DND-41 (cell line): ENCODE measurements around the gene RNF34.

Experiments
- ATAC-seq: fragments of 200-7000 bp; cut with Tn5 transposase; 3 replicates; pipeline ENCODE4 v1.9.1; 2021; ENCODE audit warnings: low read depth; ENCODE audit not compliant: insufficient read depth
- DNase-seq: peaks from one replicate; pipeline ENCODE4 v3.0.0-alpha.2; 2020
- H2AFZ ChIP-seq: 2 replicates; pipeline ENCODE4 v1.6.0; 2012; ENCODE audit warnings: low read depth, low read length
- H3K27ac ChIP-seq: 2 replicates; pipeline ENCODE4 v1.5.1; 2012; ENCODE audit warnings: low read length, inconsistent platforms
- H3K27me3 ChIP-seq: fragments of 200-600 bp; sonication (generic); 2 replicates; pipeline ENCODE4 v1.6.0; 2012; ENCODE audit warnings: low read length, mild to moderate bottlenecking, inconsistent platforms; ENCODE audit not compliant: insufficient read depth, poor library complexity
- H3K36me3 ChIP-seq: 2 replicates; pipeline ENCODE4 v1.5.1; 2012; ENCODE audit warnings: low read length, inconsistent platforms; ENCODE audit not compliant: insufficient read depth
- H3K4me1 ChIP-seq: 2 replicates; pipeline ENCODE4 v1.5.1; 2012; ENCODE audit warnings: mild to moderate bottlenecking, low read length; ENCODE audit not compliant: insufficient read depth
- H3K4me2 ChIP-seq: 2 replicates; pipeline ENCODE4 v1.6.0; 2012; ENCODE audit warnings: mild to moderate bottlenecking, moderate library complexity, low read length, inconsistent platforms; ENCODE audit not compliant: insufficient read depth
- H3K4me3 ChIP-seq, 2 experiments: fragments of 200-600 bp in 1 of 2; shearing (Covaris generic) in 1 of 2; 2 replicates each; pipeline ENCODE4 v1.5.1; 2012 to 2016; ENCODE audit warnings: inconsistent platforms in 2 of 2, low read length in 2 of 2, mild to moderate bottlenecking in 2 of 2, low read depth in 1 of 2, moderate library complexity in 1 of 2
- H3K79me2 ChIP-seq: 2 replicates; pipeline ENCODE4 v1.6.0; 2012; ENCODE audit warnings: low read length, inconsistent platforms; ENCODE audit not compliant: insufficient read depth
- H3K9ac ChIP-seq: 2 replicates; pipeline ENCODE4 v1.6.0; 2012; ENCODE audit warnings: low read depth, mild to moderate bottlenecking, inconsistent platforms, low read length, moderate library complexity
- H3K9me3 ChIP-seq: 2 replicates; pipeline ENCODE4 v1.5.1; 2012; ENCODE audit warnings: low read length, moderate library complexity, mild to moderate bottlenecking, inconsistent platforms; ENCODE audit not compliant: insufficient read depth, severe bottlenecking
- H4K20me1 ChIP-seq: 2 replicates; pipeline ENCODE4 v1.6.0; 2012; ENCODE audit warnings: low read length; ENCODE audit not compliant: insufficient read depth
- EZH2 ChIP-seq: IDR thresholded peaks from 3 replicates; pipeline ENCODE4 v1.6.1; 2012; ENCODE audit warnings: borderline replicate concordance, low read depth, mild to moderate bottlenecking, moderate library complexity, low read length, inconsistent platforms; ENCODE audit not compliant: severe bottlenecking
- TF ChIP-seq, protein P1 (sequence below): IDR thresholded peaks from 2 replicates; pipeline ENCODE4 v1.5.1; 2012; ENCODE audit warnings: borderline replicate concordance, low read length, moderate library complexity, mild to moderate bottlenecking; ENCODE audit not compliant: poor library complexity, severe bottlenecking; ENCODE audit errors: extremely low read depth

Gene RNF34

DNA sequence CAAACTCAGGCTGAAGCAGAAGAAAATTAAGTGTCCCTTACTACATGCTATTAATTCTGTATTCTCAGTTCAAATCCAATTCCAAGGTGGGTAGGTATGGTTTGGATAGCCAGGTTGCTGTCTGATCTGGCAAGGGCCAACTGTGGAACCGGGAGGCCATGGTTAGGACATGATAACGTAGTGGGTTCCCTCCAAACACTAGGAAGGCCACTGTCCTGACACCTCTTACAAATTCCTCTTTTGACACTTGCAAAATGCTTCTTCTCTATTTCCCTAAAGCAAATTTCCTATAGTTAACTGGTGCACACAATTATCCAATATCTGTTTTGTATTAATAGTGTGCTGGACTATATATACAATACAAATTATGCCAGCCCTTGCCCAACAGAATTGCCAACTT, 70.8 kb downstream of the RNF34 start:
- Histone ChIP-seq H2AFZ (no peak overlapping the region), H3K27ac (no peak overlapping the region), H3K79me2 (peaks cover 15% of the 10 kb centered on the region), H3K4me2 (no peak overlapping the region), H3K36me3 (no peaks in the 10 kb centered on the region), H3K9ac (no peak overlapping the region), H3K4me1 (peaks cover 15% of the 10 kb centered on the region), H3K4me3 (no peak overlapping the region), H3K27me3 (no peaks in the 10 kb centered on the region), H4K20me1 (peaks cover 8% of the 10 kb centered on the region), H3K9me3 (no peaks in the 10 kb centered on the region)
- TF ChIP-seq, protein P1, sequence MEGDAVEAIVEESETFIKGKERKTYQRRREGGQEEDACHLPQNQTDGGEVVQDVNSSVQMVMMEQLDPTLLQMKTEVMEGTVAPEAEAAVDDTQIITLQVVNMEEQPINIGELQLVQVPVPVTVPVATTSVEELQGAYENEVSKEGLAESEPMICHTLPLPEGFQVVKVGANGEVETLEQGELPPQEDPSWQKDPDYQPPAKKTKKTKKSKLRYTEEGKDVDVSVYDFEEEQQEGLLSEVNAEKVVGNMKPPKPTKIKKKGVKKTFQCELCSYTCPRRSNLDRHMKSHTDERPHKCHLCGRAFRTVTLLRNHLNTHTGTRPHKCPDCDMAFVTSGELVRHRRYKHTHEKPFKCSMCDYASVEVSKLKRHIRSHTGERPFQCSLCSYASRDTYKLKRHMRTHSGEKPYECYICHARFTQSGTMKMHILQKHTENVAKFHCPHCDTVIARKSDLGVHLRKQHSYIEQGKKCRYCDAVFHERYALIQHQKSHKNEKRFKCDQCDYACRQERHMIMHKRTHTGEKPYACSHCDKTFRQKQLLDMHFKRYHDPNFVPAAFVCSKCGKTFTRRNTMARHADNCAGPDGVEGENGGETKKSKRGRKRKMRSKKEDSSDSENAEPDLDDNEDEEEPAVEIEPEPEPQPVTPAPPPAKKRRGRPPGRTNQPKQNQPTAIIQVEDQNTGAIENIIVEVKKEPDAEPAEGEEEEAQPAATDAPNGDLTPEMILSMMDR, result no peak
- no peak for TF ChIP-seq EZH2
- DNase-seq, result no peak
- no peak for ATAC-seq

DNA sequence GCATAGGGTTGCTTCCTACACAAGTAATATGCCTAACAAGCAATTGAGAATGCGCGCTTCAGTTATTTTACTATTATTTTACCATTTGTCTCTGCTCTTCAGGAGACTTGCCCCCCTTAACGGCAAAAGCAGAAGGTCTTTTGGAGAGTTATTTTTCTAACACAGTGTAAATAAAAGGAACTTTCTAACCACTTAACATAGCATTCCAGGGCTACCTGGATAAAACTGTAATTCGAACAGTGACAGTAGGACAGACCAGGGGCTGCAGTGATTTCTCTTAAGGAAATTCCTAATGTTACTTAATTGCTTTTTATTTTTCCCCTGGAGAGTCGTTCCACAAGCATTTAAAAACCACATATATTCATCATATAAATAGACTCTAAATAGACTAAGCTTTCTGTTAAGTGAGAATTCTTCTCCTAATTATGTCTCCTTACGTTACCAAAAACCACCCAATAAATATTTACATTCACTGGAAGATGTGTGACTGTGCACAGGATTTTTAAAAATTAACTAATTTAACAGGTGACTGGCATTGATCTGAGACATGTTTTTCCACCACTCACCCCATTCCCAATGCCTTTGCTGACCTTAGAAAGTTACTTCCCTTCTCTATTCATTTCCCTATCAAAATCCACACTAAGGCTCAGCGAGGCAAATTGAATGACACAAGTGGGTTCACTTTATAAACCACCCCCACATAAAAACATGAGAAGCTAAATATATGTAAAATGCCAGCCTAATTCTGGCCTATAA, 72.4 kb downstream of the RNF34 start:
- Histone ChIP-seq H3K79me2 (0 out of 2 replicates have a peak, but pooled peaks cover 3% of the 10 kb centered on the region), H3K4me2 (no peak overlapping the region)

More for the DNA sequence above, 72.4 kb downstream of the RNF34 start:
- Histone ChIP-seq H3K27ac (no peak overlapping the region), H4K20me1 (peaks cover 5% of the 10 kb centered on the region), H3K9ac (no peak overlapping the region), H3K4me1 (peaks cover 9% of the 10 kb centered on the region), H3K36me3 (no peaks in the 10 kb centered on the region), H3K4me3 (no peak overlapping the region), H3K27me3 (no peaks in the 10 kb centered on the region), H3K9me3 (no peaks in the 10 kb centered on the region), H2AFZ (no peak overlapping the region)
- no peak for DNase-seq
- TF ChIP-seq, protein P1, result no peak
- no peak for TF ChIP-seq EZH2
- ATAC-seq, result no peak
